ENCODE measurements around the gene MBNL2. TPM values are rescaled to one million over a fixed set of nuclear protein-coding genes. Genes with fewer than 3 reads are reported as not detected.

Gene MBNL2
- total and polyA plus RNA-seq, 2 donors = 33.3 to 139 TPM

DNA sequence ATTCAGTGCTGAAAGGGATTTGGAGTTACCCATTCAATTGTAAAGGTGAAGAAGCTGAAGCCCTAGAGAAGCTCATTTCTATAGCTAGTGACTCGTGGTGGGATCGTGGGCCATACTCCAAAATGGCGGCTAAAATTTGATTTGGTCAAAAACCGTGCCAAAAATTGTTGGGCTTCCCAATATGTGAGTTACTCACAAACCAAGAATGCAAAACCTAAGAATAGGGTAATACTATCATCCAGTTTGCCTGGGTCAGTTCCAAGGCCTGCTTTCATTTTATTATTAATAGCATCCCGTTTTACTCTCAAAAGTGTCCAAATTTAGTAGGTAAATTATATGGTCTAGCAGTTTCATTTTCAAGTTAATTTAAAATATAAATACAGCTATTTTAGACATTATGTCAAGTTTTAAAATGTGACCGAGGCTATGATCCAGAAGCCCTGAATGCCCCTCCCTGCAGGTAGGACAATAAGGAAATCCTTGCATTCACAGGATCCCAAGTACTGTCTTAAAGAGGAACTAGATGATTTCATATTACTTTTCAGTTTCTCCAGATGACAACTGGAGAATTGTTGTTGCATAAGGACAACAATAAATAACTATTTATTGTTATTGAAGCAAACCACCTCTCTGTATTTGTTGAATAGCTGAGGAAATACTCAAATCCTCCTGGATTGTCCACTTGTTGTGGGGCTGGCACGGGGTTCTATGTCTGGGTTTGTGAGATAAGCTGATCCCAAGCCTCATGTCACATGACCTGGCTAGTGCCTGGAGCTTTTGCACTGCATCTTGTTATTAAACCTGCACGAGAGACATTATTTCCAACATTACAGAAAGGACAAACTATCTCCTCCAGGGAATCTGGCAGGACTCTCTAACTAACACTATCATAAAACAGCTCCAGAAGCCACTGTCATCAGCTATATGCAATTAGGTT lies 200.3 kb downstream of the MBNL2 start:
- no peaks in the 10 kb centered on the region for H3K4me1 ChIP-seq (ENCODE audit: insufficient read depth)
- DNase-seq (ENCODE audit: extremely low spot score) = no peak
- H3K36me3 ChIP-seq (ENCODE audit: insufficient read depth) = no peaks in the 10 kb centered on the region
- 75% methylated on average over 8 of the region's 8 CpGs for WGBS
- no peak overlapping the region for H3K27ac ChIP-seq (ENCODE audit: low read depth)
- H3K4me3 ChIP-seq (ENCODE audit: low read depth, low read length) = no peak overlapping the region

DNA sequence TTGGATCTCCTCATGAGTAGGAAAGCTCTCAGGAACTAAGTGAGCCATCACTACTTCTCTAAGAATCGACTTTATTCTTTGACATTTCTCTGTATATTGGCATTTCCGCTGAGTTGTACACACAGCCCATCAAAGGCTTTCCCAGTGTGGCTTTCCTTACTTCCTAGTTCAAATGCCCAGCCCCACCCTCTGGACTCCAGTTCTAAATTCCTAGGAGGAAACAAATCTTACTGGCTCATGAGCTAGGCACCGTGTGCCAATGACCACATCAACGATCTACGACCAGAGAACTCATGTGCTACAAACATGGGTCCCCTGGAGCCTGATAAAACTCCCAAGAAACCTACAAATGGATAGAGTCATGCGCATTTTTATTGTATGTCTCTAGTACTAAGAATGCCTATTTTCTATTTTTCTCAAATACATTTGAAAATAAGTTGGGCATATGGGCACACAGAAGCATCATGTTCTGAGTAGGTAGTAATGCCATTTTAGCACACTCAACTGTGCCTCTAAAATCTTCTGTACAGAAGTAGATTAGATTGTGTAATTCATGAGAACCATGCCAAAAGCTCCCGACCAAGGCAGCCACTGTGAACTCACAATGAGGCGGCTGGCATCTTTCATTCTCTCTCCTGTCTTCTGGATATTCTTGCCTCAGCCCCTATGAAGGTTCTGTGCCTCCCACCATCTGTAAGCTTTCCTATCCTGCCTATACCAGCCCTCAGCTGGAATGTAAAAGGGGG lies 201.3 kb downstream of the MBNL2 start:
- no peaks in the 10 kb centered on the region for H3K36me3 ChIP-seq (ENCODE audit: insufficient read depth)
- 84% methylated on average over 8 of the region's 8 CpGs for WGBS
- no peaks in the 10 kb centered on the region for H3K4me1 ChIP-seq (ENCODE audit: insufficient read depth)

DNA sequence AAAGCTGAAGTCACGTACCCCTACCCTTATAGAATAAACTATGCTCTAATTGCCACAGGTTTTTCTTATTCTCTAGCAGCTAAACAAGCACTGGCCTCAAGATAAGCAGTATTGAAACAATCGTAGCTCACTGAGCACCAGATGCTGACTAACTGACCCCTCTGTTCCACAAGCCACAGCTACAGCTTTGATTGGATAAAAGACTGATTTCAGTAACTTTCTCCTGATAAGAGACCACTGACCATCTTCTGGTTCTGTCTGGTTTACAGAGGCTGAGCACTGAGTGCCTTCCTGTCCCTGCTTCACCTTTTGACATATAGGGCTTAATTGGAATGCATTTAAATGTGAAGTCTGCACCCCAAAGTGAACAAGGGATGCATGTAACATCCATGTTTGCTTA lies 203.5 kb downstream of the MBNL2 start:
- H3K4me1 ChIP-seq (ENCODE audit: insufficient read depth) = no peaks in the 10 kb centered on the region
- H3K27ac ChIP-seq (ENCODE audit: low read depth) = no peak overlapping the region
- H3K4me3 ChIP-seq (ENCODE audit: low read depth, low read length) = no peak overlapping the region
- H3K36me3 ChIP-seq (ENCODE audit: insufficient read depth) = no peaks in the 10 kb centered on the region
- DNase-seq (ENCODE audit: extremely low spot score) = no peak
- 74% methylated on average over 2 of the region's 2 CpGs for WGBS

More for the DNA sequence above, 201.3 kb downstream of the MBNL2 start:
- no peak overlapping the region for H3K4me3 ChIP-seq (ENCODE audit: low read depth, low read length)
- H3K27ac ChIP-seq (ENCODE audit: low read depth) = no peak overlapping the region
- DNase-seq (ENCODE audit: extremely low spot score) = no peak

DNA sequence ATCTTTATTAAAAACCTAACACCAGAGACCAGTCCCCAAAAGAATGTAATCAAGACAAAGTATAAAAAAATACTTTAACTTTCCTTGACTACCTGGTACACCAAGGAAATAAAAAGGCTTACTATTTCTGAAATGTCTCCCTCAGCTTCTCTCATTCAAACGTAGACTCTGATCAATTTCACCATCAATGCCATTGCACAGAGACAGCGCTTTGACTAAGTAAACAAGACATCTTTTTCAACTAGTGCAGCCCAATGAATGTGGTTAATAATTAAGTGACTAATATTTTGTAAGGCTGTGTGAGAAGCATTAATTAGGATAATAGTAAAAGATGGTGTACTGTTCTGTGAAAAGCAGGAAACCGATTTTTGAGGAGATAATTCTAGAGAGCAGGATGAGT lies 204.6 kb downstream of the MBNL2 start:
- Histone ChIP-seq H3K27ac (ENCODE audit: low read depth) (no peak overlapping the region), H3K4me1 (ENCODE audit: insufficient read depth) (no peaks in the 10 kb centered on the region), H3K36me3 (ENCODE audit: insufficient read depth) (no peaks in the 10 kb centered on the region), H3K4me3 (ENCODE audit: low read depth, low read length) (no peak overlapping the region)
- DNase-seq (ENCODE audit: extremely low spot score) = no peak
- WGBS = 88% methylated on average over 3 of the region's 3 CpGs

GRCh38 chr13:97429681-97430081 lies 207.5 kb downstream of the MBNL2 start:
- H3K4me1 ChIP-seq (ENCODE audit: insufficient read depth) = no peaks in the 10 kb centered on the region
- H3K27ac ChIP-seq (ENCODE audit: low read depth) = no peak overlapping the region
- no peak for DNase-seq (ENCODE audit: extremely low spot score)
- H3K4me3 ChIP-seq (ENCODE audit: low read depth, low read length) = peak overlapping the region; percentile 22
- WGBS = 45% methylated on average over 6 of the region's 6 CpGs
- H3K36me3 ChIP-seq (ENCODE audit: insufficient read depth) = no peaks in the 10 kb centered on the region

- no peak overlapping the region for H3K4me3 ChIP-seq (ENCODE audit: low read depth, low read length)
- no peak overlapping the region for H3K27ac ChIP-seq (ENCODE audit: low read depth)
- DNase-seq (ENCODE audit: extremely low spot score) = no peak
- WGBS = 55% methylated on average over 4 of the region's 4 CpGs
- H3K4me1 ChIP-seq (ENCODE audit: insufficient read depth) = no peaks in the 10 kb centered on the region
- no peaks in the 10 kb centered on the region for H3K36me3 ChIP-seq (ENCODE audit: insufficient read depth)
These were observed 208.2 kb downstream of the MBNL2 start for GRCh38 chr13:97430296-97430695.

DNA sequence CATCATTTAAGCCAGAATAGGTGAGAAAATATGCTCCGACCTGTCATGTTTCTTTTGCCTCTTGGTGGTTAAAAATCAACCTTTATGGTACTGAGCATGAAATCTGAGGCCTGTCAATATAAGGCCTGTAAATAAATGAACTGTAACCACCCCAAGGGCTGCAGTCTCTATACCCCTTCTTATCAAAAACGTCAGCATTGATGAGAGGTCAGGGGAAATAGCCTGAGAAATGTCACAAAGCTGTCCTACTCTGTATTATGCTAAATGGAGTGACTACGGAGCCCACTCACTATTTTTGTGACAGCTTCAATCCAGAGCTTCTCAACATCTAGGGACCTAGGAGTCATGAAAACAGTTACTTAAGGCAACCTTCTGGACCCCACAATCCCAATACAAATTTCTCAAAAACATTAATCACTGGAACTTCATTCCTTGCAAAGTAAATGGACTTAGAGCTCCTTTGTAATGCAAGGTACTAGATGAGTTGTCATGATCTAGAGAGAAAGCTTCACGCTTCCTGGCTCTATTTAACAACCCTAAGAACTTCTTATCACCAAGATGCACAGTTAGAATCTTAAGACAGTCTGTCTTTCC lies 209.1 kb downstream of the MBNL2 start:
- 81% methylated on average over 4 of the region's 4 CpGs for WGBS
- no peak for DNase-seq (ENCODE audit: extremely low spot score)
- no peak overlapping the region for H3K27ac ChIP-seq (ENCODE audit: low read depth)
- H3K36me3 ChIP-seq (ENCODE audit: insufficient read depth) = no peaks in the 10 kb centered on the region
- no peaks in the 10 kb centered on the region for H3K4me1 ChIP-seq (ENCODE audit: insufficient read depth)
- H3K4me3 ChIP-seq (ENCODE audit: low read depth, low read length) = no peak overlapping the region

DNA sequence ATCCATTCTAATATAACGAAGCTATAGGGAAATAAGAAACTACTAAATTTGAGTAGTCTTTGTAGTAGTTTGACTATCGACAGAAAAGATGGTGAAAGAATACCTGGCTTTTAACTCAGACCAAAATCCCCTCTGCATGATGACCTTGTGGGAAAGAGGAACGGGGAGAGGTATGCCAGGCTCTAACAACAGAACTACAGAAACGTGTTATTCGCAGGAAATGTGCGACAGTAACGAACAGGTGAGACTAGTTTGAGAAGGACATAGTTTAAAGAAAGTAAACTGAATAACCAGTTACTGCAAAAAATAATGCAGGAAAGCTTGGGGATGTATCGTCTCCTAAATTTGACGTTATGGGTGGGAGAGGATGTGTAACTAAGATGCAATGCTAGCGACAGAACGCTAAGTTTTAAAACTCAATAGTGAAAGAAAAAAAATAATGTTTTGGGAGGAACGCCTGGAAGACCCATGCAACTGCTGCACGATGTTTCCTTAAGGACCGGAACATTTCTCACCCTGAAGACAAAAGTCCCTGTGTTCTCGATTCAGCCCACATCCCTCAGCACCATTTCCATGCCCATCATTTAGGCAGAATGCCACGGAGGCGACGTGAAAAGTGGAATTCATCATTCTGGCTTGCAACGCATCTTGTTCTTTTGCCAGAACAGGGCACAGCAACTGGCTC lies 210.2 kb downstream of the MBNL2 start:
- Histone ChIP-seq H3K4me3 (ENCODE audit: low read depth, low read length) (peak overlapping the region; percentile 47), H3K4me1 (ENCODE audit: insufficient read depth) (no peaks in the 10 kb centered on the region), H3K27ac (ENCODE audit: low read depth) (peak overlapping the region; percentile 66), H3K36me3 (ENCODE audit: insufficient read depth) (no peaks in the 10 kb centered on the region)
- WGBS = 11% methylated on average over 19 of the region's 19 CpGs
- no peak for DNase-seq (ENCODE audit: extremely low spot score)

- Histone ChIP-seq H3K4me3 (ENCODE audit: low read depth, low read length) (peak overlapping the region; percentile 99), H3K4me1 (ENCODE audit: insufficient read depth) (no peaks in the 10 kb centered on the region), H3K27ac (ENCODE audit: low read depth) (peak overlapping the region; percentile 92), H3K36me3 (ENCODE audit: insufficient read depth) (no peaks in the 10 kb centered on the region)
- peak; percentile 100 for DNase-seq (ENCODE audit: extremely low spot score)
- under 1% methylated on average over 50 of the region's 50 CpGs for WGBS
These were observed 211.0 kb downstream of the MBNL2 start for GRCh38 chr13:97432917-97433726.

DNA sequence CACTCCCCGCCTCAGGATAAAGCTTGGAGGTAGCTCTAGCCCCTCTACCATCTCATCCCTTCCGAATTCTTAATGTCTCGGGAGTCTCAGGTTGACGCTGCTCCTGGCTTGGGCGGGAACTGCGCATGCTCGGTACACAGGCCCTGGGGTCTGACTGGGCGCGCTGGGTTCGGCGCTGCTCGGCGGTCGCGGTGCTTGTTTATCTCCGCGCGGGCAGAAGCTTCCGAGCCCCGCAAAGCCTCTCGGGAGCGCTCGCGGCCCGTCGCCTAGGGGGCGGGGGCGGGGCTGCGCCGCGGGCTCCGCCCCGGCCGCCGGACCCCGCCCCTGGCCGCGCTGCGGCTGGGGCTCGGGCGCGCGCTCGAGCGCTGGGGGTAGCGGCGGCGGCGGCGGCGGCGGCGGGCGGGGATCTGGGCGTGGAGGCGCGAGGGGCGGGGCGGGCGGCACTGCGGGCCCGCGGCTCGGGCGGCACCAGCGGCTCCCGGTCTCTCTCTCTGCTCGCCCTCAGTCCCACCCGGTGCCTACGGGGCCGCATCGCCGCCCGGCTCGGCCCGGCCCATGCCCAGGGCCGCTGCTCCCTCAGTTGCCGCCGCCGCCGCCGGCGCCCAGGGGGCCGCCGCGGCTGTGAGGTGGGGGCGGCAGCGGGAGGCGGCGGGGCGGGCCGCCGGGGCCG lies 211.7 kb downstream of the MBNL2 start, which contains the start of gene RAP2A:
TSS of gene RAP2A (plus strand) at position 443 of the 670 bp plus-strand sequence. CDS start 302 bp downstream, outside the sequence.
- Histone ChIP-seq H3K36me3 (ENCODE audit: insufficient read depth) (peaks cover 2% of the 10 kb centered on the region), H3K4me3 (ENCODE audit: low read depth, low read length) (peak within 1 kb of the TSS; percentile 99), H3K27ac (ENCODE audit: low read depth) (peak within 1 kb of the TSS; percentile 96), H3K4me1 (ENCODE audit: insufficient read depth) (no peaks in the 10 kb centered on the region)
- WGBS = under 1% methylated on average over 93 of the region's 94 CpGs
- peak; percentile 80 for DNase-seq (ENCODE audit: extremely low spot score)

- peaks cover 2% of the 10 kb centered on the region for H3K36me3 ChIP-seq (ENCODE audit: insufficient read depth)
- no peaks in the 10 kb centered on the region for H3K4me1 ChIP-seq (ENCODE audit: insufficient read depth)
- under 1% methylated on average over 60 of the region's 60 CpGs for WGBS
- peak overlapping the region; percentile 96 for H3K27ac ChIP-seq (ENCODE audit: low read depth)
- peak overlapping the region; percentile 99 for H3K4me3 ChIP-seq (ENCODE audit: low read depth, low read length)
- no peak for DNase-seq (ENCODE audit: extremely low spot score)
These were observed 212.5 kb downstream of the MBNL2 start for GRCh38 chr13:97434397-97435201.

Measured in urinary bladder (tissue), 4 donors.